IMR-90 (cell line): Measurements from ENCODE around the gene NDST3.

Experiments
- CHD1 ChIP-seq: IDR thresholded peaks from 2 replicates; pipeline ENCODE4 v1.6.1; 2012; ENCODE audit warnings: low read depth, low read length, improper control_type of control experiment
- MXI1 ChIP-seq: IDR thresholded peaks from 2 replicates; pipeline ENCODE4 v1.6.1; 2012; ENCODE audit warnings: low read depth, mild to moderate bottlenecking, low read length, moderate library complexity, borderline replicate concordance
- POLR2A ChIP-seq: IDR thresholded peaks from 2 replicates; pipeline ENCODE4 v1.6.1; 2012; ENCODE audit warnings: mild to moderate bottlenecking, low read depth, low read length
- TF ChIP-seq, protein P1 (sequence below): conservative IDR thresholded peaks from 2 replicates; pipeline ENCODE4 v1.5.1; 2012; ENCODE audit warnings: mild to moderate bottlenecking, low read depth, low read length, improper control_type of control experiment

GRCh38 chr4:118141240-118141639, 107.0 kb downstream of the NDST3 start:
- TF ChIP-seq CHD1 (no peak), MXI1 (no peak), POLR2A (no peak)
- TF ChIP-seq, protein P1, sequence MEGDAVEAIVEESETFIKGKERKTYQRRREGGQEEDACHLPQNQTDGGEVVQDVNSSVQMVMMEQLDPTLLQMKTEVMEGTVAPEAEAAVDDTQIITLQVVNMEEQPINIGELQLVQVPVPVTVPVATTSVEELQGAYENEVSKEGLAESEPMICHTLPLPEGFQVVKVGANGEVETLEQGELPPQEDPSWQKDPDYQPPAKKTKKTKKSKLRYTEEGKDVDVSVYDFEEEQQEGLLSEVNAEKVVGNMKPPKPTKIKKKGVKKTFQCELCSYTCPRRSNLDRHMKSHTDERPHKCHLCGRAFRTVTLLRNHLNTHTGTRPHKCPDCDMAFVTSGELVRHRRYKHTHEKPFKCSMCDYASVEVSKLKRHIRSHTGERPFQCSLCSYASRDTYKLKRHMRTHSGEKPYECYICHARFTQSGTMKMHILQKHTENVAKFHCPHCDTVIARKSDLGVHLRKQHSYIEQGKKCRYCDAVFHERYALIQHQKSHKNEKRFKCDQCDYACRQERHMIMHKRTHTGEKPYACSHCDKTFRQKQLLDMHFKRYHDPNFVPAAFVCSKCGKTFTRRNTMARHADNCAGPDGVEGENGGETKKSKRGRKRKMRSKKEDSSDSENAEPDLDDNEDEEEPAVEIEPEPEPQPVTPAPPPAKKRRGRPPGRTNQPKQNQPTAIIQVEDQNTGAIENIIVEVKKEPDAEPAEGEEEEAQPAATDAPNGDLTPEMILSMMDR, result no peak
